ENCODE results near the gene ZNF785. TPM values are rescaled to one million over a fixed set of nuclear protein-coding genes. Genes with fewer than 3 reads are reported as not detected.

ZNF785 gene
- total and polyA plus RNA-seq, 2 experiments from 2014 or later = 4.9 to 7.1 TPM

GRCh38 chr16:30623536-30624283 is 38.2 kb upstream of the ZNF785 start:
- ATAC-seq (no peak), DNase-seq (ENCODE audit: low spot score) (no peak)
- Histone ChIP-seq H3K4me1 (ENCODE audit: insufficient read depth) (no peaks in the 10 kb centered on the region), H3K27me3 (ENCODE audit: insufficient read depth) (no peaks in the 10 kb centered on the region), H3K36me3 (ENCODE audit: insufficient read depth) (no peaks in the 10 kb centered on the region), H3K4me2 (no peak overlapping the region), H3K4me3 (no peak overlapping the region), H3K79me2 (replicated peaks; ENCODE audit: insufficient read depth) (no peaks in the 10 kb centered on the region), H3K27ac (ENCODE audit: low read depth) (no peak overlapping the region), H3K9me2 (ENCODE audit: insufficient read depth) (no peaks in the 10 kb centered on the region), H2AFZ (no peak overlapping the region), H3F3A (replicated peaks; ENCODE audit: low read depth) (no peaks in the 10 kb centered on the region), H4K20me1 (replicated peaks; ENCODE audit: insufficient read depth) (no peaks in the 10 kb centered on the region)
- H3K4me1 Mint-ChIP-seq = peaks cover 12% of the 10 kb centered on the region; the same call in 2 of the 3 replicates
- no peaks in the 10 kb centered on the region for H3K36me3 Mint-ChIP-seq (ENCODE audit: low read depth)
- H3K9me3 Mint-ChIP-seq = peaks cover 2% of the 10 kb centered on the region; the same call in 1 of the 3 replicates
- no peak overlapping the region for H3K4me3 Mint-ChIP-seq
- TF ChIP-seq POLR2AphosphoS5 (IDR thresholded peaks at IDR 0.05; ENCODE audit: low read depth) (no peak), CREB1 (CRISPR knock-in tag; IDR thresholded peaks at IDR 0.05; ENCODE audit: low read depth) (no peak), REST (IDR thresholded peaks at IDR 0.05; ENCODE audit: unreplicated experiment) (no peak), EZH2 (IDR thresholded peaks at IDR 0.05; ENCODE audit: low read depth, unreplicated experiment) (no peak)
- peaks cover 10% of the 10 kb centered on the region for H3K27me3 Mint-ChIP-seq (ENCODE audit: insufficient read depth, low read depth, poor library complexity)
- H3K27ac Mint-ChIP-seq = no peak overlapping the region

- Histone ChIP-seq H4K20me1 (replicated peaks; ENCODE audit: insufficient read depth) (no peaks in the 10 kb centered on the region), H3K27ac (ENCODE audit: low read depth) (no peak overlapping the region), H3K79me2 (replicated peaks; ENCODE audit: insufficient read depth) (no peaks in the 10 kb centered on the region), H3F3A (replicated peaks; ENCODE audit: low read depth) (no peaks in the 10 kb centered on the region), H3K36me3 (ENCODE audit: insufficient read depth) (no peaks in the 10 kb centered on the region), H3K27me3 (ENCODE audit: insufficient read depth) (no peaks in the 10 kb centered on the region), H3K4me2 (no peak overlapping the region), H2AFZ (peak overlapping the region; percentile 72), H3K9me2 (ENCODE audit: insufficient read depth) (no peaks in the 10 kb centered on the region), H3K4me3 (no peak overlapping the region), H3K4me1 (ENCODE audit: insufficient read depth) (no peaks in the 10 kb centered on the region)
- Mint-ChIP-seq H3K9me3 (peaks cover 2% of the 10 kb centered on the region; the same call in 1 of the 3 replicates), H3K4me3 (no peak overlapping the region), H3K36me3 (ENCODE audit: low read depth) (no peaks in the 10 kb centered on the region), H3K27me3 (ENCODE audit: insufficient read depth, low read depth, poor library complexity) (peaks cover 8% of the 10 kb centered on the region), H3K27ac (no peak overlapping the region), H3K4me1 (peaks cover 12% of the 10 kb centered on the region; the same call in 2 of the 3 replicates)
- DNase-seq (ENCODE audit: low spot score) = no peak
- no peak for ATAC-seq
- no peak for TF ChIP-seq ETS1 (IDR thresholded peaks at IDR 0.05)
- no peak for TF ChIP-seq ZNF462 (CRISPR knock-in tag; IDR thresholded peaks at IDR 0.05)
- no peak for TF ChIP-seq JUNB (IDR thresholded peaks at IDR 0.05; ENCODE audit: unreplicated experiment)
- TF ChIP-seq NANOG (IDR thresholded peaks at IDR 0.05; ENCODE audit: borderline replicate concordance) = no peak
Measured at GRCh38 chr16:30622455-30623032, 37.0 kb upstream of the ZNF785 start.
